ENCODE results near the gene ENDOV. TPM values are rescaled to one million over a fixed set of nuclear protein-coding genes. Genes with fewer than 3 reads are reported as not detected.

The ENDOV gene
- polyA plus RNA-seq, 1 experiment, result 18.1 TPM

- ChIA-PET POLR2A (no interaction called here), CTCF (no interaction called here)
- no peak for DNase-seq (ENCODE audit: low read depth, low spot score)
- no peaks in the 10 kb centered on the region; the same call in 1 of the 2 replicates for H3K9me3 ChIP-seq (ENCODE audit: control insufficient read depth, insufficient read depth, low read length)
- no peaks in the 10 kb centered on the region for H3K27me3 ChIP-seq (ENCODE audit: control insufficient read depth, insufficient read depth, low read length)
- no peak for TF ChIP-seq CTCF (IDR thresholded peaks at IDR 0.05; ENCODE audit: low read depth, low read length)
- no peak overlapping the region for H3K27ac ChIP-seq (ENCODE audit: low read depth, low read length)
- H3K4me3 ChIP-seq (ENCODE audit: low read depth, low read length), result no peak overlapping the region
Observed at GRCh38 chr17:80377798-80378197, 37.2 kb upstream of the ENDOV start.

GRCh38 chr17:80379348-80379747 lies 35.6 kb upstream of the ENDOV start:
- no peaks in the 10 kb centered on the region; the same call in 1 of the 2 replicates for H3K9me3 ChIP-seq (ENCODE audit: control insufficient read depth, insufficient read depth, low read length)
- no peak overlapping the region for H3K4me3 ChIP-seq (ENCODE audit: low read depth, low read length)
- H3K27me3 ChIP-seq (ENCODE audit: control insufficient read depth, insufficient read depth, low read length), result no peaks in the 10 kb centered on the region
- DNase-seq (ENCODE audit: low read depth, low spot score), result no peak
- ChIA-PET CTCF (no interaction called here), POLR2A (no interaction called here)
- TF ChIP-seq CTCF (IDR thresholded peaks at IDR 0.05; ENCODE audit: low read depth, low read length), result no peak
- H3K27ac ChIP-seq (ENCODE audit: low read depth, low read length), result no peak overlapping the region

- Histone ChIP-seq H3K27me3 (ENCODE audit: control insufficient read depth, insufficient read depth, low read length) (no peaks in the 10 kb centered on the region), H3K4me3 (ENCODE audit: low read depth, low read length) (no peak overlapping the region), H3K9me3 (ENCODE audit: control insufficient read depth, insufficient read depth, low read length) (no peaks in the 10 kb centered on the region; the same call in 1 of the 2 replicates), H3K27ac (ENCODE audit: low read depth, low read length) (no peak overlapping the region)
- DNase-seq (ENCODE audit: low read depth, low spot score), result no peak
- ChIA-PET CTCF (no interaction called here), POLR2A (no interaction called here)
- no peak for TF ChIP-seq CTCF (IDR thresholded peaks at IDR 0.05; ENCODE audit: low read depth, low read length)
Observed at GRCh38 chr17:80380068-80380467, 34.9 kb upstream of the ENDOV start.

GRCh38 chr17:80380555-80381002 lies 34.4 kb upstream of the ENDOV start:
- no peak for DNase-seq (ENCODE audit: low read depth, low spot score)
- Histone ChIP-seq H3K27ac (ENCODE audit: low read depth, low read length) (no peak overlapping the region), H3K27me3 (ENCODE audit: control insufficient read depth, insufficient read depth, low read length) (no peaks in the 10 kb centered on the region), H3K4me3 (ENCODE audit: low read depth, low read length) (no peak overlapping the region), H3K9me3 (ENCODE audit: control insufficient read depth, insufficient read depth, low read length) (no peaks in the 10 kb centered on the region; the same call in 1 of the 2 replicates)
- CTCF ChIA-PET, result no interaction called here
- TF ChIP-seq CTCF (IDR thresholded peaks at IDR 0.05; ENCODE audit: low read depth, low read length), result no peak
- POLR2A ChIA-PET, result no interaction called here

- Histone ChIP-seq H3K9me3 (ENCODE audit: control insufficient read depth, insufficient read depth, low read length) (no peaks in the 10 kb centered on the region; the same call in 1 of the 2 replicates), H3K27ac (ENCODE audit: low read depth, low read length) (no peak overlapping the region), H3K27me3 (ENCODE audit: control insufficient read depth, insufficient read depth, low read length) (no peaks in the 10 kb centered on the region), H3K4me3 (ENCODE audit: low read depth, low read length) (no peak overlapping the region)
- no peak for DNase-seq (ENCODE audit: low read depth, low spot score)
- CTCF ChIA-PET, result no interaction called here
- TF ChIP-seq CTCF (IDR thresholded peaks at IDR 0.05; ENCODE audit: low read depth, low read length), result no peak
- POLR2A ChIA-PET, result no interaction called here
Observed at GRCh38 chr17:80381416-80381923, 33.5 kb upstream of the ENDOV start.

Measured in AG04450 (cell line).